Measurements from ENCODE around the gene SHFL.

The SHFL gene

GRCh38 chr19:10087296-10088061 is 1.4 kb downstream of the SHFL start:
- DNase-seq (ENCODE audit: low read depth) = no peak

- no peak for DNase-seq (ENCODE audit: low read depth)
Observed at GRCh38 chr19:10088949-10089554, 2.9 kb downstream of the SHFL start.

- no peak for DNase-seq (ENCODE audit: low read depth)
Observed at GRCh38 chr19:10089801-10090375, 3.8 kb downstream of the SHFL start.

GRCh38 chr19:10091370-10091687 is 5.2 kb downstream of the SHFL start:
- no peak for DNase-seq (ENCODE audit: low read depth)

- no peak for DNase-seq (ENCODE audit: low read depth)
Observed at GRCh38 chr19:10091895-10092641, 6.0 kb downstream of the SHFL start.

GRCh38 chr19:10092648-10093294 is 6.7 kb downstream of the SHFL start:
- DNase-seq (ENCODE audit: low read depth) = no peak

DNA sequence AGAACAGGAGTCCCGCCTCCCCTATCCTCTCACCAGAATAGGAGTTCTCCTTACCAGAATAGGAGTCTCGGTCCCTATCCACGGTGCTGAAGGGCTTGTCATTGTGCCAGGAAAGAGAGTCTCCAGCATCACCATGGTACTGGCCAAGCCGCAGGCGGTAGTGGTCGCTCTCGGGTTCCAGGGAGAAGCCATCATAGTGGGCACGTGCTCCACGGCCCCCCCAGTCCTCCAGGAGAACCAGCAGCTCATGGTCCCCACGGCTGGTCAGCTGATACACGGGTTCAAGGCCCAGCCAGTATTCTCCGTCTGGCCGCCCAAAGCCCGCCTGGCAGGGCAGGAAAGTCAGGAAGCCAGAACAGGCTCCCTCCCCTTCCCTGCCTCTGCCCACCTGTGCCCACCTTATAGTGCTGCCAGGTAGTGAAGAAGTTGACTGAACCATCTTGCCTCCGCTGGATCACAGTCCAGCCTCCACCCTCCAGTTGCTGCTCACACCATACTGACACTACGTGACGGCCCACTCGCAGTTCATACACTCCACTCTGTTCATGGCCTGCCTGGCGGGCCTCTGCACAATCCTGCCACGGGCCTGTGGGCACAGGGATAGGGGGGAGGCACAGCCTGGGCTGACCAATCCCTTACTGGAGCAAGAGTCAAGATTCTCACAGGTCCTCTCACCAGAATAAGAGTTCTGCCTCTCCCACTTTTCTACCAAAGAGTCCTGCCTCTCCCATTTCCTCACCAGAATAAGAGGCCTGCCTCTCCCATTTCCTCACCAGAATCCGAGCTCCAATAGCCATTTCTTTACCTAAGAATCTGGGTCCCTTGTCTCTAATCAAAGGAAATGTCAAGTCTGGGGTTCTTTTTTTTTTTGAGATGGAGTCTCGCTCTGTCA is 7.4 kb downstream of the SHFL start:
- no peak for DNase-seq (ENCODE audit: low read depth)

- no peak for DNase-seq (ENCODE audit: low read depth)
Observed at GRCh38 chr19:10095622-10095947, 9.5 kb downstream of the SHFL start.

- peak; percentile 63 for DNase-seq (ENCODE audit: low read depth)
Observed at GRCh38 chr19:10095948-10096614, 10.0 kb downstream of the SHFL start.

DNA sequence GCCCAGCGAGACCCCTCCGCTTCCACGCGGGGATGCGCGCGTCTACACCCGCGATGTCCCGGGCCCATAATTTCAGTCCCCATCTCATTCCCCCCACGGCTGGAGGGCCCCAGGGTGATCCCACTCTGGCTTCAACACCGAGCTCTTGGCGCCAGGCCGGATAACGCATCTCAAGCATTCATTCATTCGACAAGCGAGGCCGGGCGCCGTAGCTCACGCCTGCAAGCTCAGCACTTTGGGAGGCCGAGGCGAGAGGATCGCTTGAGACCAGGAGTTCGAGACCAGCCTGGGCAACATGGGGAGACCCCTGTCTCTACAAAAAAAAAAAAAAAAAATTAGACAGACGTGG is 10.5 kb downstream of the SHFL start:
- DNase-seq (ENCODE audit: low read depth) = no peak

DNA sequence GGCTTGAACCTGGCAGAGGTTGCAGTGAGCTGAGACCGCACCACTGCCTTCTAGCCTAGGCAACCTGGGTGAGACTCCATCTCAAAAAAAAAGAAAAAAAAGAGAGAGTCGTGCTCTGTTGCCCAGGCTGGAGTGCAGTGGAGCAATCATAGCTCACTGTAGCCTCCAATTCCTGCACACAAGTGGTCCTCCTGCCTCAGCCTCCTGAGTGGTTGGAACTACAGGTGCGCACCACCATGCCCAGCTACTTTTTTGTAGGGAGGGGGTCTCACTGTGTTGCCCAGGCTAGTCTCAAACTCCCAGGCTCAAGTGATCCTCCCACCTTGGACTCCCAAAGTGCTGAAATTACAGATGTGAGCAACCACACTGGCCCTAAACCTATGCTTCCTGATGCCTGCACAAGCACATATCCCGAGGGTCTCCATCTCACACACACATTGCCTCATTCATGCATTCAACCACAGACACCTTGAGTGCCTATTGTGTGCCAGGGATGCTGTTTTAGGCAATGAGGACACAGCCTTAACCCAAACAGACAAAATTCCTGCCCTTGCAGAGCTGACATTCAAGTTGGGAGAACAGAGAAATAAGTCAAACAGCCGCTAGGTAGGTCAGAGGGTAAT is 14.2 kb downstream of the SHFL start:
- DNase-seq (ENCODE audit: low read depth) = no peak

DNA sequence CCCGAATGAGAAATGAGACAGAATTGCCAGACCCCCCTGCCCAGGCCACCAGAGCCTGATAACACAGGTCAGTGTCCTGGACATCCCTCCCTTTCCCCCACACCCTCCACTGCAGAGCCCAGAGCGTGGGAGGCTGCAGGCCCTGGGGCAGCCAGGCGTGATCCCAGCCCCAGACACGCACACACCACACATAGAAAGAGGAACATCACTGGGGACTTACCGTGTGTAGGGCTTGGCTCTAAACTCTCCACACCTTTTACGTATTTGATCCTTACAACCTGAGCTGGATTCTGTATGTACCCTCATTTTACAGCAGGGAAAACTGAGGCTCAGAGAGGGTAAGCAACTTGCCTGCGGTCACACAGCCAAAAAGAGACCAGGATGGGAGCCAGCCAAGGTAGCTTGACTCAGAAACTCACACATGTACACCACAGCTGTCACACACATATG is 16.7 kb downstream of the SHFL start:
- no peak for DNase-seq (ENCODE audit: low read depth)

GRCh38 chr19:10104130-10104513 is 18.0 kb downstream of the SHFL start:
- DNase-seq (ENCODE audit: low read depth) = no peak

GRCh38 chr19:10104665-10105508 is 18.8 kb downstream of the SHFL start:
- DNase-seq (ENCODE audit: low read depth) = no peak

GRCh38 chr19:10105509-10106099 is 19.5 kb downstream of the SHFL start:
- DNase-seq (ENCODE audit: low read depth) = peak; percentile 56

- DNase-seq (ENCODE audit: low read depth) = peak; percentile 89
Observed at GRCh38 chr19:10106100-10106936, 20.2 kb downstream of the SHFL start, which contains the start of gene PPAN. Gene PPAN (plus strand): TSS chr19:10106362. CDS start chr19:10106395, 33 bp downstream.

- DNase-seq (ENCODE audit: low read depth) = no peak
Observed at GRCh38 chr19:10107254-10107653, 21.1 kb downstream of the SHFL start.

DNA sequence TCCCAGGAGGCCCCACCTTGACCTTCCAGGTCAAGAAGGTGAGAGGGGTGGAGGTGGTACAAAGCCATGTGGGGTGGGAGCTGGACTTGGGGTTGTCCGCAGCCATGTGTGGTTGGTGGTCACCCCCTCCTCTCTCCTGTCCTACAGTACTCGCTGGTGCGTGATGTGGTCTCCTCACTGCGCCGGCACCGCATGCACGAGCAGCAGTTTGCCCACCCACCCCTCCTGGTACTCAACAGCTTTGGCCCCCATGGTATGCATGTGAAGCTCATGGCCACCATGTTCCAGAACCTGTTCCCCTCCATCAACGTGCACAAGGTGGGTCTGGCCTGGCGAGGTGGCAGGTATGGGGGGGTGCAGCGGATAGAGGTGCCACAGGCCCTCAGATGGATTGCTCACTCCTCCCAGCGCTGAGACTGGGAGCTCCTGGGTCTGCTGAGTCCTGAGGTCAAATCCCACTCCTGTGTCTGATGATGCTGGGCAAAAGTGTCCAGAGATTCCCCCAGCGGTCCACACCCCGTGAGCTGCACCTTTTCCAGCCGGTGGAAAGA is 21.8 kb downstream of the SHFL start:
- no peak for DNase-seq (ENCODE audit: low read depth)
